SH-SY5Y (cell line): ENCODE results near the gene AKAP8L.

Experiments
- GATA2 ChIP-seq: IDR thresholded peaks from 2 replicates; pipeline ENCODE4 v1.6.1; 2011; ENCODE audit warnings: mild to moderate bottlenecking, low read depth, low read length
- GATA3 ChIP-seq: IDR thresholded peaks from 2 replicates; pipeline ENCODE4 v1.6.1; 2011; ENCODE audit warnings: low read depth, mild to moderate bottlenecking, low read length, moderate library complexity

AKAP8L gene

GRCh38 chr19:15399635-15400034, 19.2 kb downstream of the AKAP8L start:
- TF ChIP-seq GATA2 (no peak), GATA3 (no peak)

- no peak for TF ChIP-seq GATA3
- TF ChIP-seq GATA2 = no peak
Observed at GRCh38 chr19:15399234-15399515, 19.6 kb downstream of the AKAP8L start.

- TF ChIP-seq GATA3 = no peak
- TF ChIP-seq GATA2 = no peak
Observed at GRCh38 chr19:15398501-15399233, 20.1 kb downstream of the AKAP8L start.

GRCh38 chr19:15397782-15398181, 21.0 kb downstream of the AKAP8L start:
- TF ChIP-seq GATA3 (no peak), GATA2 (no peak)

- no peak for TF ChIP-seq GATA2
- TF ChIP-seq GATA3 = no peak
Observed at GRCh38 chr19:15397236-15397635, 21.6 kb downstream of the AKAP8L start.

- TF ChIP-seq GATA2 (no peak), GATA3 (no peak)
Observed at GRCh38 chr19:15396436-15396835, 22.4 kb downstream of the AKAP8L start.

GRCh38 chr19:15394426-15394825, 24.4 kb downstream of the AKAP8L start:
- TF ChIP-seq GATA3 = no peak
- no peak for TF ChIP-seq GATA2

GRCh38 chr19:15393963-15394362, 24.8 kb downstream of the AKAP8L start:
- TF ChIP-seq GATA3 = no peak
- TF ChIP-seq GATA2 = no peak

- TF ChIP-seq GATA2 (no peak), GATA3 (no peak)
Observed at GRCh38 chr19:15390814-15391213, 28.0 kb downstream of the AKAP8L start.

- TF ChIP-seq GATA2 (no peak), GATA3 (no peak)
Observed at GRCh38 chr19:15381864-15382263, 36.9 kb downstream of the AKAP8L start.

GRCh38 chr19:15381429-15381828, 37.4 kb downstream of the AKAP8L start:
- TF ChIP-seq GATA2 (no peak), GATA3 (no peak)

- no peak for TF ChIP-seq GATA3
- TF ChIP-seq GATA2 = no peak
Observed at GRCh38 chr19:15379999-15380647, 38.7 kb downstream of the AKAP8L start.

- TF ChIP-seq GATA3 (no peak), GATA2 (no peak)
Observed at GRCh38 chr19:15379083-15379998, 39.4 kb downstream of the AKAP8L start, which contains the start of gene AKAP8. AKAP8 (minus strand) TSS chr19:15379787; CDS start chr19:15379731, 56 bp downstream.

- no peak for TF ChIP-seq GATA2
- TF ChIP-seq GATA3 = no peak
Observed at GRCh38 chr19:15378534-15379082, 40.2 kb downstream of the AKAP8L start.
